Transverse colon (tissue), 4 donors: ENCODE measurements around the gene PDE4D. TPM values are rescaled to one million over a fixed set of nuclear protein-coding genes. Genes with fewer than 3 reads are reported as not detected.

ENCODE experiments used
- DNase-seq: peaks from one replicate; pipeline ENCODE4 v3.0.0-alpha.2; 2019
- H3K27ac ChIP-seq, 4 donors: fragments of 200-600 bp; sonication (generic); 2 replicates each; pipeline ENCODE4 v1.5.1; 2016 to 2018; ENCODE audit warnings: inconsistent platforms in 4 of 4
- H3K27me3 ChIP-seq: fragments of 200-600 bp; sonication (generic); 2 replicates; pipeline ENCODE4 v1.5.1; 2017; ENCODE audit warnings: inconsistent platforms
- H3K36me3 ChIP-seq, 4 donors: fragments of 200-600 bp; sonication (generic); 2 replicates each; pipeline ENCODE4 v1.5.1; 2017 to 2019; ENCODE audit warnings: inconsistent platforms in 4 of 4
- H3K4me1 ChIP-seq, 4 donors: fragments of 200-600 bp; sonication (generic); 2 replicates each; pipeline ENCODE4 v1.5.1; 2017 to 2020; ENCODE audit warnings: inconsistent platforms in 4 of 4
- H3K4me3 ChIP-seq, 4 donors: fragments of 200-600 bp; sonication (generic); 1 replicate in 1 of 4; 2 replicates in 3 of 4; pipeline versions ENCODE4 v1.5.1 to v1.6.1; 2017 to 2019; ENCODE audit warnings: inconsistent platforms in 4 of 4
- H3K9me3 ChIP-seq, 2 donors: fragments of 200-600 bp; sonication (generic); 2 replicates each; pipeline ENCODE4 v1.5.1; 2017 to 2019; ENCODE audit warnings: inconsistent platforms in 2 of 2
- CTCF ChIP-seq, 5 experiments: fragments of 200-600 bp in 3 of 5; fragments of 450-650 bp in 2 of 5; sonication (generic) in 3 of 5; IDR thresholded peaks; 1 replicate in 2 of 5; 2 replicates in 3 of 5; pipeline ENCODE4 v1.5.1; 2016 to 2017; ENCODE audit warnings: antibody characterized with exemption in 5 of 5, inconsistent platforms in 3 of 5, mild to moderate bottlenecking in 2 of 5, moderate library complexity in 1 of 5
- EP300 ChIP-seq: sonication (generic); formaldehyde crosslinking; IDR thresholded peaks from one replicate; pipeline ENCODE4 v1.6.1; 2017; ENCODE audit warnings: antibody characterized with exemption, low read depth
- POLR2A ChIP-seq: fragments of 450-650 bp; IDR thresholded peaks from one replicate; pipeline ENCODE4 v1.6.1; 2016; ENCODE audit warnings: antibody characterized with exemption, mild to moderate bottlenecking, moderate library complexity
- POLR2AphosphoS5 ChIP-seq, 3 donors: sonication (generic); formaldehyde crosslinking; IDR thresholded peaks; one replicate each; pipeline ENCODE4 v1.6.1; 2016; ENCODE audit warnings: antibody characterized with exemption in 3 of 3
- WGBS, 2 donors: methylation state at CpG; one replicate each; pipeline ENCODE4 v1.1.5; 2018; ENCODE audit warnings: low coverage in 1 of 2; 5-methylcytosine and 5-hydroxymethylcytosine counted together
- in situ Hi-C, 4 donors: fragments of 200-750 bp; cut with MboI; loops; one replicate each; pipeline versions ENCODE4 v1.15.0 to v1.15.1; 2017; ENCODE audit warnings: low sequenced_read_pairs in 3 of 4, low pct_ligation_motif_present in 1 of 4, low pct_unique_long_range_greater_than_20kb in 1 of 4
- intact Hi-C: fragments of 100-400 bp; cut with DNase I; formaldehyde crosslinking; loops from one replicate; pipeline ENCODE4 v1.15.1; 2023; ENCODE audit warnings: low total_unique reads
- total RNA-seq, 4 donors: library from RNA; depleted of rRNA; stranded (reverse); fragments of >200 nt; gene quantifications; one replicate each; pipeline ENCODE4 v1.1.0, GENCODE V29; 2016

Gene PDE4D
- total RNA-seq, 4 donors from 2014 or later = 47.0 to 302 (median 73.6) TPM

- H3K36me3 ChIP-seq = no peaks in the 10 kb centered on the region
- peak overlapping the region; percentile 20 to 59 (median 52) for H3K27ac ChIP-seq
- in situ Hi-C loops (no loop called here), intact Hi-C loops (no loop called here)
- no peak for DNase-seq
- peaks cover 30 to 62% (median 49%) of the 10 kb centered on the region in 4 donors for H3K4me1 ChIP-seq
- H3K9me3 ChIP-seq = no peaks in the 10 kb centered on the region
- no peaks in the 10 kb centered on the region for H3K27me3 ChIP-seq
- H3K4me3 ChIP-seq = no peak overlapping the region
- TF ChIP-seq POLR2AphosphoS5 (IDR thresholded peaks at IDR 0.05) = no peak
- TF ChIP-seq EP300 = no peak
- no peak for TF ChIP-seq POLR2A
- TF ChIP-seq CTCF (IDR thresholded peaks at IDR 0.05) = no peak
- WGBS, 2 donors = 57 to 62% methylated on average over 2 to 3 of the region's 3 CpGs
Observed at GRCh38 chr5:59321642-59322041, 571.9 kb downstream of the PDE4D start.

DNA sequence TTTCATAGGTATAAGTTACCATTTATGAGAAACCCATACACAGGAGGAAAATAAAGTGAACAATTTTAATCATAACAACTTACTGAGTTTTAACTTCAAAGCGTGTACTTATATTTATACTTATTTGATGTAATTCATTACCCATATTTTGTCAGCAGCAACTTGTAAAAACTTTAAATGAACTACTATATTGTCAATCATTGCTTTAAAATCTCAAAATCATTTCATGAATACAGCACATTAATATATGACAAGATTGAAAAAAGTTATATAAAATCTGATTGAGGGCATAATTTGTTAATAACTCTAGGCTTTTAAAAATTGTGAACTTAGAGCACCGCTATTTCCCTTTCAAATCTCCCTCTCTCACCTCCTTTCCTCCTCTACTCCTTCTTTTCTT, 573.1 kb downstream of the PDE4D start:
- WGBS, 2 donors = 96% methylated on average over 2 of the region's 2 CpGs
- H3K4me1 ChIP-seq = peaks cover 31 to 72% (median 52%) of the 10 kb centered on the region in 4 donors
- intact Hi-C loops = no loop called here

DNA sequence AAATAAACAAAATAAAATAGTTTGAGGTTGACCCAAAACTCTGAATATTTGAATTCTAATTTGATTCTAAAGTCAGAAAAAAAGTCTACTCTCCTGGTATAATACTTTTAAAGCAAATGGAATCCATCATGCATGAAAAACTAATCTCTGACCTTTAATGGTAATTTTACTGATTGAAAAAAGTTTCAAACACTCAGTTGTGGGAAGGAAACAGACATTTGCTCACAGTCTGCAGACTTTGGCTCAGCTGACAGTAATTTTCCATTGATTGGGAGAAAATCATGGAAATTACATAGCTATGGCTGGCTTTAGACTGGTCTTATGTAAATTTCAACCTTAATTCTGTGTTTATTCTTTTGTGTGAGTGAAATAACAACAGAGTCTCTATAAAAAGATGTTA, 574.3 kb downstream of the PDE4D start:
- TF ChIP-seq POLR2AphosphoS5 (IDR thresholded peaks at IDR 0.05) = no peak
- no peak for TF ChIP-seq EP300
- no peak for TF ChIP-seq CTCF (IDR thresholded peaks at IDR 0.05)
- no peak for TF ChIP-seq POLR2A

More for the DNA sequence above, 573.1 kb downstream of the PDE4D start:
- TF ChIP-seq POLR2A (no peak), POLR2AphosphoS5 (IDR thresholded peaks at IDR 0.05) (no peak), CTCF (IDR thresholded peaks at IDR 0.05) (no peak), EP300 (no peak)
- in situ Hi-C loops = no loop called here
- Histone ChIP-seq H3K36me3 (no peaks in the 10 kb centered on the region), H3K27ac (peak overlapping the region; percentile 20 to 86 (median 52)), H3K4me3 (no peak overlapping the region), H3K9me3 (no peaks in the 10 kb centered on the region), H3K27me3 (no peaks in the 10 kb centered on the region)
- no peak for DNase-seq

GRCh38 chr5:59317774-59318205, 575.7 kb downstream of the PDE4D start:
- TF ChIP-seq POLR2AphosphoS5 (IDR thresholded peaks at IDR 0.05) (no peak), POLR2A (peak; percentile 5)
- intact Hi-C loops (no loop called here), in situ Hi-C loops (no loop called here)
- WGBS, 2 donors = 12 to 28% methylated on average over 4 of the region's 4 CpGs
- no peaks in the 10 kb centered on the region for H3K27me3 ChIP-seq
- H3K4me3 ChIP-seq = peak overlapping the region in 1 of 4 donors; percentile 30
- peaks cover 25 to 76% (median 46%) of the 10 kb centered on the region in 4 donors for H3K4me1 ChIP-seq
- H3K27ac ChIP-seq = peak overlapping the region; percentile 83 to 87 (median 86)
- H3K9me3 ChIP-seq = no peaks in the 10 kb centered on the region
- DNase-seq = no peak
- H3K36me3 ChIP-seq = no peaks in the 10 kb centered on the region

More for the DNA sequence above, 574.3 kb downstream of the PDE4D start:
- no peaks in the 10 kb centered on the region for H3K9me3 ChIP-seq
- DNase-seq = no peak
- in situ Hi-C loops = no loop called here
- intact Hi-C loops = no loop called here
- H3K27me3 ChIP-seq = no peaks in the 10 kb centered on the region
- H3K36me3 ChIP-seq = no peaks in the 10 kb centered on the region
- peaks cover 31 to 72% (median 52%) of the 10 kb centered on the region in 4 donors for H3K4me1 ChIP-seq
- peak overlapping the region; percentile 28 to 87 (median 86) for H3K27ac ChIP-seq
- no peak overlapping the region for H3K4me3 ChIP-seq
